ENCODE results near the gene SCLY.
A peak's percentile ranks its signal among the peaks of the same experiment; 100 is the strongest.
"Not testable (repeated sequence)": the region's sequence is repeated elsewhere in the genome, so short reads cannot be mapped to it uniquely, and the experiment has no call there.

The SCLY gene

DNA sequence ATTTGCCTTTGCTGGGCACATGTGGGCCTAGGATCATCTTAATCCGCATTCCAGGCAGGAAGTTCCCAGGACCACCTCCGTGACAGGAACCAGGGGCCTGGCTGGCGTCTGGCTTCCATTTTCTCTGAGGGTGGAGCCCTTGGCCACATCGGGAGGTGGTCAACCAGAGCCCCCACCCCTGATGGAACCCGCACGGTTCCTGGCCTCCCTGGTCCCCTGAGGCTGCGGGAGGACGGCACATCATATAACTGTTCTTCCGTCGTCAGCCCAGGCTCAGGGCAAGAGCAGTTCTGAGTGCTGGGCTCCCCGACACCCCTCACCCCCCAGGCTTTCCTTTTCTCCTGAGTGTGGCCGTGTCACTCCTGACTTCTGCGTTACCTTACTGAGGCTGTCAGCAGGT is 52.8 kb downstream of the SCLY start:
- no peak for DNase-seq

DNA sequence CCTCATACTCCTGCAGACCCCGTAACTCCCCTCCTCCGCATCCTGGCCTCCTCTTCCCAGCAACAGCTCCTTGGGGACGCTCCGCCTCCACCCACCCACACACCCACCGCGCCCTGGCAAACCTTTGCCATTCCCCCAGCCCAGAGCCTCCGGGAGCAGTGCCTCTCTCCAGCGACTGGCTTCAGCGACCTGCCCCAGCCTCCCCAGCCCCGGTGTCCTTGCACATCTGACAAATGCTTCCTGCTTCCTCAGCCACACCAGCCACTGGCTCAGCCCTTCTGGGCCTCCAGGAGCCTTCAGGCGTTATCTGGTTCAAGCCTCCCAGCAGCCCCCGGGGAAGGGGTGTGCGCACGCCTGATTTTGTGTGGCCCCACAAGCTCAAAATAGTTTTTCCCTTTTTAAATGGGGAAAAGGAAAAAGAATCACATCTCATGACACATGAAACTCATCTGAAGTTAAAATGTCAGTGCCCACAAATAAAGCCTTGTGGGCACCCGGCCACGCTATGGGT is 53.6 kb downstream of the SCLY start:
- no peak for DNase-seq

DNA sequence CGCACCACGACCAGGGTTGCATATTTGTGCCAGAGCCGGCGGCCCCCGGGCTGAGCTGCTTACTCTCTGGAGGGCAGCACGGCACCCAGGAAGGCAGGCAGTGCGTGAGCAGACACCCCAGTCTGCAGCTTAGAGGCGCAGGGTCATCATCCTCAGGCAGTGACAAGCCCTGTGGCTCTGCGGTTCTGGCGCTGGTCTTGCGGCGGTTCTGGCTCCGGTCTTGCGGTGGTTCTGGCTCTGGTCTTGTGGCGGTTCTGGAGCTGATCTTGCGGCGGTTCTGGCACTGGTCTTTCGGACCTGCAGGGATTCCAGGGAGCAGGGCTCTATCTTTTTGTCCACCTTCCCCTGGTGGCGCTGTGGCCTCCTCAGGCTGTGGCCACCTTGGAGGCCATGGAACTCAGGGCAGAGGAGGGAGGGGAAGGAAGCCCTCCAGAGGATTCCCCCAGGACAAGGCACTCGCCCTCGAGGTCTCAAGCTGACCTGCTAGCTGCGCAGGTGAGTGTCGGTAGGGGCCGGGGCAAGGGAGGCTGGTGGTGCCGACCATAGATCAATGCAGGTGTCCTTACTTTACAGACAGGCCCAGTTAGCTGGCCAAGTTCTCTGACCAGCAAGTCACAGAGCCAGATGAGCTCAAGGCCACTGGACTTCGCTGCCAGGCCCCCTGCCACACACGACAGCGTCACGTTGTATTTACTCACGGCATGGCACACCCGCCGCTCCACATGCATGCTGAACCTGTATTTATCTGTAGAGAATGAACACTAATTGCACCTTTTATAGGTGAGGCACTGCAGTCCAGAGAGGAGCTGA is 54.3 kb downstream of the SCLY start:
- DNase-seq = no peak

DNA sequence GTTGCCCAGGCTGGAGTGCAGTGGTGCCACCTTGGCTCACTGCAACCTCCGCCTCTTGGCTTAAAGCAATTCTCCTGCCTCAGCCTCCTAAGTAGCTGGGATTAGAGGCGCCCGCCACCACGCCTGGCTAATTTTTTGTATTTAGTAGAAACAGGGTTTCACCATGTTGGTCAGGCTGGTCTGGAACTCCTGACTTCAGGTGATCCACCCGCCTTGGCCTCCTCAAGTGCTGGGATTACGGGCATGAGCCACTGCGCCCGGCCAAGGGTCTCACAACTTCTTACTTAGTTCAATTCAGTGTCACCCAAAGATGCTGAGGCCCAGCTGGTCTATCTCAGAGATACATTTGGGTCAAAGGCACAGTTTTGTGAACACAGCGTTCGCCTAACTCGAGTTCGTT is 54.9 kb downstream of the SCLY start:
- not testable (repeated sequence) for DNase-seq

DNA sequence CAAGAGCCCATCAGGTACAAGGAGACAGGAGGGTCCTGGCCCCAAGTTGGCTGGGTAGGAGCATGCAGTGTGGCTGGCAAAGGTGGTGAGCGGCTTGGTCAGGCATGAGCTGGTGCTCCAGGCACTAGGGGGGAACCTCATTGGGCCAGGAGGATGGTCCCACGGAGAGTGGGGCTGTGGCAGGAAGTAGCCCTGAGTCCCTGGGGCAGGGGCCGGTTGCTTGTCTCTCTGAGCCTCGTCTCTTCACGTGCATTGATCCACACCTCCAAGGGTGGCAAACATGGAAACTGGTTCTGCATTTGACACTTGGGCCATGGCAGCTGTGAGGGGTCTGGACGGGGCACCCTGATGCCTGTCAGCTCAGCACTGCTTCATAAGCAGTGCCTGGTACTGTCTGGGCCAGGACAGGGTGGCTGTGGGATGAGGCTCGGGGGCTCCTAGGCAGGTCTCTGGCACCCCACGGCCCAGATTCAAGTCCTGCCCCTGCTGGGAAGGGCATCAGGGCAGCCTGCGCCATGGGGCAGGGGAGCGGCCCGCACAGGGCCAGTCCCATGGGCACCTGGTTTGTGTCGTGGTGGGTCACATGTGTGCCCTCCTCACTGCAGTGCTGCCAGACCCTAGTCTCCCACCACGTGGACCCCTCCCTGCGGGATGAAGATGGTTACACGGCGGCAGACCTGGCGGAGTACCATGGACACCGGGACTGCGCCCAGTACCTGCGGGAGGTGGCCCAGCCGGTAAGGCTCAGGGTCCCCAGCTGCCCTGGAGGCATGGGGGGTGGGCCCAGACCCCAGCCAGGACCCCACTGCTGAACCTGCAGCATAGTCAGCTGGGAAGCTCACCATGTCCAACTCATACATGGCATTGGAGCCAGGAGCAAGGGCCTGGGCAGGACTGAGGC is 55.7 kb downstream of the SCLY start:
- DNase-seq = no peak

DNA sequence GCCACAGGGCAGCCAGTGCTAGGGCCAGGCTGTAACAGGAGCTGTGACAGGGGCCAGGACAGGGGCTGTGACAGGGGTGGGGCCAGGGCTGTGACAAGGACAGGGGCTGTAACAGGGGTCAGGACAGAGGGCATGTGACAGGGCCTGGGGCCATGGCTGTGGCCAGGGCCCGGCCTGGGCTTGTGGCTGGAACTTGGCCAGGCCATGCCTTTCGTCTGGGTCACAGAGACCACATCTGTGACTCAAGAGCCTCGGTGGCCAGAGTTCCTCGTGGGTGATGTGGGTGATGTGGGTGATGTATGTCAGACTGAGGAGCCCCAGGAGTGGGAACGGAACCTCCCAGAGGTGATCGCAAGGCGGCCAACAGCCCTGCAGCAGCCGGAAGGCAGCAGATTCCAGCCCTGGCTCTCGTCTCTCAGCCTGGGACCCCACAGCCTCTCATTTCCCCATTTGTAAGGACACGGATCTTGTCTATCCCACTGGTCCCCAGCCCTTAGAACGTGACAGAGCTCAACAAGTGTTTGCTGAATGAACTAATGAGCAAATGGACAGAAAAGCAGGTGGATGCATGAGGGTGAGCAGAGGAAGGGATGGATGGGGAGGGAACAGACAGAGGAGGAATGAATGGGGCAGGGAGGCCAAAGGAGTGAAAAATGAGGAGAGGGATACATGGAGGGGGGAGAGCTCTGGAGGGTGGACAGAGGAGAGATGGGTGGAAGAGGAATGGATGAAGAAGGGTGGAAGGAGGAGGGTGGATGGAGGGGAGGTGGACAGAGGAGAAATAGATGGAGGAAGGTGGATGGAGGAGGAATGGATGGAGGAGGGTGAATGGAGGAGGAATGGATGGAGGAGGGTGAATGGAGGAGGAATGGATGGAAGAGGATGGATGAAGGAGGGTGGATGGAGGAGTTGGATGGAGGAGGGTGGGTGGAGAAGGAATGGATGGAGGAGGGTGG is 56.7 kb downstream of the SCLY start:
- no peak for DNase-seq

DNA sequence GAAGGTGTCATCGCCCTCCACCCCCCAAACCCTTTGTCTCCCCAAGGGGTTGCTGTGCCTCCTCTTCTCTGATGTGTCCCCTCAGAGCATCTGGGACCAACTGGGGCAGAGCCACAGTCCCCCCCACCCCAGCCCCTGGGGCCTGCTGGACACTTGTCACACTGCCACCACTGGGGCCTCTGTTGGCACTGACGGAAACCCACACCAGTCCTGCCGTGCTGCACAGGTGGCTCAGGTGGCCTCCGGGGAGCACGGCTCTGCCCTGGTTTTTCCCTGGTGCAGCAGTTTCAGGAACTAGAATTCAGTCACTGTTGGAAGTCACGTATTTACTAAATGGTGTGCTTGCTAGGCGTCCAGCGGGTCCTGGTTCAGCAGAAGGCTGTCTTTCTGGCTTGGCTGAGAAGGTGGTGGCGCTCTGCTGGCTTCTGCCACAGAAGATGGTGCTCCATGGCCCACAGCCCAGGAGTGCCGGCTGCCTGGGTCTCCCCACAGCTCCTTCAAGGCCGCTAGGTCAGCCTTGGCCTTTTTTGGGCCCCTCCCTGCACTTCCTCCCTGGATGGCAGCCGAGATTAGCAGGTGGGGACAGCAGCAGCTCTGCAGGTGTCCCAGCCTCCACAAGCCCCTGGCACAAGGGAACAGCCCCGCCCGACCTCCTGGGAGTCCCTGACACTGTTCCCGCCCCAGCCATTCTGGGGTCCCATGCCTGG is 59.1 kb downstream of the SCLY start:
- no peak for DNase-seq

DNA sequence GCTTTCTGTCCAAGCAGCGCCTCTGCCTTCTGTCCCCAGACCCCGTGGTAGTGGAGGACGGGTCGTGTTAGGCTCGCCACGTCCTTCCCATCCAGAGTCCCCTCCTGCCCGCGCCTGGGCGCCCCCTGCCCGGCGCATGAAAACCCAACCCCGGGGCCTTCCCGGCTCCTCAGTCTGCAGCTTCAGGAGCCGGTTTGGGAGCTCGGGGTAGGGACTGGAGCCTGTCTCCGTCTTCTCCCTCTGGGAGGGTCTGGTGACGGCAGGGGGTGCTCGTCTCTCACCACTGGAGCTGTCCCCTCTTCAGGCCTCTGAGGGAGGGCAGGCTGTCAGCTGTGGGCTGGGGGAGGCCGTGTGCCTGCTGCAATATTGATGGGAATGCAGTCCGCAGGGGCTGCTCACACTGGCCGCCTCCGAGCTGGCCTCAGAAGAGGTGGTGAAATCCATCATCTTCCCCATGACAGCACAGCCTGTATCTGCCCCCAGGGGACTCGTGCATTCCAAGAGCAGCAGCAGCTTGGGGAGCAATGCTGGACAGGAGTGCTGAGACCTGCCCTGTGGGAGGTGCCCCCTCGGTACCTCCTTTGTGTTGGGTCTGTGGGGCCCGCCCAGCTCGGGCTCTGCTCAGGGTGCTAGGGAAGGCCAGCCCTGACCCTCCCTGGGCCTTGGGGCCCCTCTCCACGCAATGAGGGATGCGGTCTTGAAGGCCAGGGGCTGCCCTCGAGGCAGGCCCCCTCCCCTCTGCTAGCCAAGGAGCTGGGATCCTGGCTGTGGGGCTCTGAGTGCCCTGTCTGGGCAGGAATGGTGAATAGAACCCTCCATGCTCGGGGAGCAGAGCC is 59.9 kb downstream of the SCLY start:
- DNase-seq = peak; percentile 38

DNA sequence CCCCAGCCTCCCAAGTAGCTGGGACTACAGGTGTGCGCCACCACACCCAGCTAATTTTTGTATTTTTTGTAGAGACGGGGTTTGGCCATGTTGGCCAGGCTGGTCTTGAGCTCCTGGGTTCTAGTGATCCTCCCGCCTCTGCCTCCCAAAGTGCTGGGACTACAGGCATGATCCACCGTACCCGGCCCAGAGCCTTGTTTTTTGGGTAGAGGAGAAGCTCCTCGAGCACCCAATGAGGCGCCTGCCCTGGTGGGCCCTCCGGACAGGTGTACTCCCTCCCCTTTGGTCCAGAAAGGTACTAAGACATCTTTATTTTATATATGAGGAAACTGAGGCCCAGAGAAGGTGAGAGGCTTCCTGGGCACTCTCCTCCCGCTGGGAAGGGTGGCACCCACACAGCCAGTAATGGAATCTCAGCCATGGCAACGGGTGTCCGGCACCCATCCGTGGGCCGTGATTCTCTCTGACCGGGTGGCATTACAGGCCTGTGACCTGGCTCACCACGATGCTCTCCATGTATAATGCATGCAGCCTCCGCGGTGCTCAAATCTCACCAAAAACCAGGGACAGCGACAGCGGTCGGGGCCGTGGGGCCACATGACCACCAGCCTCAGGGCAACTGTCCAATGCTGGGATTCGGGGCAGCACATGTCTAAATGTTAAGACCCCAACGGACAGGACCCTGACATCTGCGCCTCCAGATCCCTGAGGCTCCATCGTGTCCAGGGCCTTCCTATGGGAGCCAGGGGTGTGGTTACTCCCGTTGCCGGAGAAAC is 60.9 kb downstream of the SCLY start:
- no peak for DNase-seq

DNA sequence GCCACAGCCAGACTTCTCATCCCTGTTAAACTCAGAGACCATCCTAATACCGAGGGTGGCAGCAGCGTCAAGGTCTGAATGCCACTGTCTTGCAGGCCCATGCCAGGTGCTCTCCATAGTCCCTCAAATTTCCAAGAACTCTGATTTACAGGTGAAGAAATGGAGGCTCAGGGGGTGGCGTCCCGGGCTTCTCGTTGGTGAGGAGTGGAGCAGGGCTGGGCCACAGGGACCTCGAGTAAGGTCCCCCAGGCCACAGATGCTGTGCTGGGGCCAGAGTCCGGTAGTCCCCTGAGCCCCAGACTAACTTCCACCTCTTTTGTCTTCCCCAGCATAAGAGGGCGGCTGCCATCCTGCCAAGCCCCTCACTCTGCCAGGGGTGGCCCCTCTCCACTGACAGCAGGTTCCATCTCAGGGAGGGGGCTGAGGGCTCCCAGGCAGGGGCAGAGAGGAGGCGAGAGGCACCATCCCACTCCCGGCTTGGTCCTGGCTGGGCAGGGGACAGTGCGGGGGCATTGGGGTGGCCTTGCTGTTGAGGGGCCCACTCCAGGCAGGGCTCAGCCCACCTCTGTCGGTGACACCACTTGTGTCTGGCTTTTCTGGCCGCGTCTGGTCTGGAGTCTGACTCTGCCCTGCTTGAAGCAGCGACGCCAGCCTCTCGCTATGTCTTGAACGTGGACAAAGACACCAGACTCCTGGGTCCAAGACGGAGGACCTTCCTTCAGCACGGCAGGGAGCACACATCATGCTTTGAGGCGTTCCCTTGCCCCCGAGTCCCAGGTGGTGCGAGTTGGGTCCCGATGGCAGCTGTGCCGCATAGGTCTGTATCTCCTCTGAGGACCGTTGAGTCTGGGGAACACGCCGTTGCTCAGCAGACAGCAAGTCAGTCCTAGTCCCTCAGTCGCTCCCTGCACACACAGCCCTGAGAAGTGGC is 61.8 kb downstream of the SCLY start:
- no peak for DNase-seq

DNA sequence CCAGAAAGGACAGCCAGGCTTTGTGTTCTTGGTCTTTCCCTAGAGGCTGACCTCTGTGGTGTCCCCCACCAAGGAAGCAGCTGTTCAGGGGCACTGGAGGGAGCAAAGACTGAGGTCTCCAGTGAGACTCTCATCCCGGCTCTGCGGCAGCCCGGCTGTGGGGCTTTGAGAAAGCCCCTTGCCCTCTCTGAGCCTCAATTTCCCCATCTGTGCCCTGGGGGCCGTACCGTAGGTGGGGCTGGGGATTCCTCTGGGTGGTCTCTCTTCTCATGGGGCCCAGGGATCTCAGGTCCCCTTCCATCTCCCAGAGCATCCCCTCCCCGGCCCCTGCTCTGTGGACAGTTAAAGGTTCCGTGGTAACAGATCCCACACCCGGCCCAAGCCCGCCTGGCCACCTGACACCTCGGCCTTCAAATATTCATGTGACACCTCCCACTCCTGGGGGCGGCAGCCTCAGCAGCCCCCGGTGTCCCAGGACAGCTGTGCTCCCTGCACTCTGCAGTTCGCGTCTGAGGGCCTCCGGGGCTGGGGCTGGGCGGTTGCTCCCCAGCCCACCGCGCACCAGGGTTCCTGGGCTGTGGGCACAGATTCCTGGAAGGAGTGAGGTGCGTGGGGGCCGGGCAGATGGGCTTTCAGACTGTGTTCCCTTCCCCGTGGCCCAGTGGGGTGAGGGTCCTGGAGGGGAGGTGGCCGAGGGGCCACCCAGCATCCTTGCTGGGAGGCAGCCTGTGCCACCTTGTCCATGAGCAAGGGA is 62.6 kb downstream of the SCLY start:
- DNase-seq = no peak

DNA sequence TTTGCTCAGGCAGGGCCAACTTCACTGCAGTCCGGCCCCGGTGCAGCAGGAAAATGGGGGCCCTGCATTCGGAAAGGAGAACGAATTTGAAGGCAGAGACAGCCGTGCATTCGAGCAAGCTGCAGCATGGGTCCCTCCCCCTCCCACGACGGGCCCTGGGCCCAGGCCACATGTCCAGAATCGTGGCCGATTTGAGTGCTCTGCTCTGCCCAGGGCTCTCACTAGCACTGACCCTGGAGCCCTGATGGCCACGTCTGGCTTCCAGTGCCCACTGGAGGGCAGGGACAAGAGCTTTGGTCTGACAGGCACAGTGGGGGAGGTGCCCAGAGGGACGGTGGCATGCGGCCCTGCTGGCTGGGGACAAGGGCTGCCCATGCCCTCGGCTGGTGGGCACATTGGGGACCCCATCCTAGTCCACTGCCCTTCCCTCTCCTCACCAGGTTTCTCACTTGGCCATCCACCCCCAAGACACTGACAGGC is 63.2 kb downstream of the SCLY start:
- no peak for DNase-seq

DNA sequence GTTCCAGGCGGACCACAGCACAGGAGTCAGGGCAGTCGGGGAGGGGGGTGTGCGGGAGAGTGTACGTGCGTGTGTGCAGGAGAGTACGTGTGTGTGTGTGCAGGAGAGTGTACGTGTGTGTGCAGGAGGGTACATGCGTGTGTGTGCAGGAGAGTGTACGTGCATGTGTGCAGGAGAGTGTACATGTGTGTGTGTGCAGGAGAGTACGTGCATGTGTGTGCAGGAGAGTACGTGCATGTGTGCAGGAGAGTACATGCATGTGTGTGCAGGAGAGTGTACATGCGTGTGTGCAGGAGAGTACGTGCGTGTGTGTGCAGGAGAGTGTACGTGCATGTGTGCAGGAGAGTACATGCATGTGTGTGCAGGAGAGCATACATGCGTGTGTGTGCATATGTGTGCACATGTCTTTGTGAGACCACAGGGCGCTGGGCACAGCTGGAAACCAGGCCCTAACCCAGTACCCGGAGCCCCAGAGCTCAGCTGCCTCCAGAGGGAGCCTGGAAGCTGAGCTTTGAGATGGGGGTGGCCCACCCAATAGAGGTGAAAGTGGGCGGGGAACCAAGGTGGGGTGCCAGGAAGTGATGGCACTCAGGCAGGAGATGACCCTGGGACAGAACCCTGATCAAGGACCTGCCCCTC is 63.8 kb downstream of the SCLY start:
- no peak for DNase-seq

DNA sequence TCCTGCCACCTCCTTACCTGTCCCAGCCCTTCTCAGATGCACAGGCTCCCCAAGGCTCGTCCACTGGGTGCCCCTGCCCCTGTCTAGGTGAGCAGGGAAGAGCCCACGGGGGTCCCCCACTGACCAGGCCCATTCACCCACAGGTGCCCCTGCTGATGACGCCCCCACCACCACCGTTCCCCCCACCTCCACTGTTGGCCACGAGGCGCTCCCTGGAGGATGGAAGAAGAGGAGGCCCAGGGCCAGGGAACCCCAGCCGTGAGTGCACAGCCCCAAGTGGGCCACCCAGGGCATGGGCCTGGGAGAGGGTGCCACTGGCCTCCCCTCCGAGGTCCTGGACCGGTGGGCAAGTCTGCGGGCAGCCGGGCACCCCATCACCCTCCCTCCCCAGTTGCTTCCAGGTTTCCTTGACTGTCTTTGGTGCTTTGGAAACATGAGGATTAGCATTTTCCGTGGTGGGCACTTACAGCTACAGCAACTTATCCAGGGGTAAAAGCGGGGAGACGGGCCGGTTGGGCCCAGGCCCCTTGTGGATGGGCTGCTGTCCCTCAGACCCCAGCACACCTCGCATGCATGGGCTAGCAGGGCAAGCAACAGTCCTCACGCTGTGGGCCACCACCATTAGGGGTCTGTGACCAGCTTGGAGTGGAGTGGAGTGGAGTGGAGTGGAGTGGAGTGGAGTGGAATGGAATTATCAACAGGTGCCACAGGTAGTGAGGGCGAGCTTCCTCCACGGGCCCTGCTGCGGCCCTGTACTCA is 64.5 kb downstream of the SCLY start:
- DNase-seq = no peak

DNA sequence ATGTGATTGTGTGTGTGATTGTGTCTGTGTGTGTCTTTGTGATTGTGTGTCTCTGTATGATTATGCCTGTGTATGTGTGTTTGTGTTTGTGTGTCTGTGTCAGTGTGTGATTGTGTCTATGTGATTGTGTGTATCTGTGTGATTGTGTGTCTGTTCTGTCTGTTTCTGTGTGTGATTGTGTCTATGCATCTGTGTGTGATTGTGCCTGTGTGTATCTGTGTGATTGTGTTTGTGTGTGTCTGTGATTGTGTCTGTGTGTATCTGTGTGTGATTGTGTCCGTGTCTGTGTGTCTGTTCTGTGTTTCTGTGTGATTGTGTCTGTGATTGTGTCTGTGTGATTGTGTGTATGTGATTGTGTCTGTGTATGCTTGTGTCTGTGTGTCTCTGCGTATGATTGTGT is 65.5 kb downstream of the SCLY start:
- no peak for DNase-seq

DNA sequence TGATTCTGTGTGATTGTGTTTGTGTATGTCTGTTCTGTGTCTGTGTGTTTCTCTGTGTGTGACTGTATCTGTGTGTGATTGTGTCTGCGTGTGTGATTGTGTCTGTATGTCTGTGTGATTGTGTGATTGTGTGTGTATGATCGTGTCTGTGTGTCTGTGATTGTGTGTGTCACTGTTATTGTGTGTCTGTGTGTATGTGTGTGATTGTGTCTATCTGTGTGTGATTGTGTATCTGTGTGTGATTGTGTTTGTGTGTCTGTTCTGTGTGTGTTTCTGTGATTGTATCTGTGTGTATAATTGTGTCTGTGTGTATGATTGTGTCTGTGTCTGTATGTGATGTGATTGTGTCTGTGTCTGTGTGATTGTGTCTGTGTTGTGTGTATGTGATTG is 66.0 kb downstream of the SCLY start:
- no peak for DNase-seq

All from fibroblast of skin of abdomen (primary cell).